ENCODE data around the gene PKN1.
A peak's percentile ranks its signal among the peaks of the same experiment; 100 is the strongest.

PKN1 gene

GRCh38 chr19:14515501-14516047, 82.5 kb downstream of the PKN1 start:
- Histone ChIP-seq H3K4me1 (ENCODE audit: control insufficient read depth in 2 of 2, insufficient read depth in 1 of 2, low read depth in 1 of 2, low read length in 2 of 2) (peaks cover 10 to 13% of the 10 kb centered on the region in 2 donors), H3K23ac (ENCODE audit: low read depth, low read length, poor library complexity) (no peak overlapping the region), H4K91ac (ENCODE audit: low read depth, low read length, poor library complexity) (no peak overlapping the region), H2BK15ac (ENCODE audit: low read length) (no peak overlapping the region), H3K18ac (ENCODE audit: low read length) (no peak overlapping the region), H3K4ac (ENCODE audit: low read length) (no peak overlapping the region), H3K4me2 (ENCODE audit: insufficient read depth, low read length, poor library complexity, severe bottlenecking) (no peak overlapping the region), H3K79me1 (ENCODE audit: low read depth, low read length) (peaks cover 5% of the 10 kb centered on the region), H3K9me3 (replicated peaks in 1 of 2; ENCODE audit: control insufficient read depth in 2 of 2, insufficient read depth in 1 of 2, low read depth in 1 of 2, low read length in 2 of 2) (no peaks in the 10 kb centered on the region), H3K36me3 (replicated peaks in 1 of 2; ENCODE audit: control insufficient read depth in 2 of 2, insufficient read depth in 2 of 2, low read length in 2 of 2) (peaks cover 22 to 46% of the 10 kb centered on the region in 2 donors), H3K27me3 (ENCODE audit: control insufficient read depth in 3 of 3, insufficient read depth in 3 of 3, low read depth in 1 of 3, low read length in 3 of 3) (no peaks in the 10 kb centered on the region), H2BK12ac (ENCODE audit: low read length) (no peak overlapping the region), H2AK5ac (ENCODE audit: low read depth, low read length) (no peak overlapping the region), H3K14ac (ENCODE audit: low read length) (no peak overlapping the region), H3K4me3 (ENCODE audit: low read length in 2 of 2) (peak overlapping the region in 1 of 2 donors; percentile 98), H2BK120ac (ENCODE audit: low read depth, low read length) (no peak overlapping the region), H4K8ac (ENCODE audit: low read depth, low read length) (no peak overlapping the region), H2BK5ac (ENCODE audit: low read length) (no peak overlapping the region), H2AFZ (ENCODE audit: low read length) (no peak overlapping the region), H3K9ac (ENCODE audit: low read depth, low read length, poor library complexity) (no peak overlapping the region), H3K27ac (replicated peaks; ENCODE audit: low read length) (no peak overlapping the region)
- DNase-seq (ENCODE audit: low spot score), result no peak
- WGBS, 2 donors (ENCODE audit: extremely low coverage in 2 of 2, insufficient read length in 2 of 2, insufficient replicate concordance in 1 of 2), result no CpG with 5 or more reads among the region's 8 CpGs

DNA sequence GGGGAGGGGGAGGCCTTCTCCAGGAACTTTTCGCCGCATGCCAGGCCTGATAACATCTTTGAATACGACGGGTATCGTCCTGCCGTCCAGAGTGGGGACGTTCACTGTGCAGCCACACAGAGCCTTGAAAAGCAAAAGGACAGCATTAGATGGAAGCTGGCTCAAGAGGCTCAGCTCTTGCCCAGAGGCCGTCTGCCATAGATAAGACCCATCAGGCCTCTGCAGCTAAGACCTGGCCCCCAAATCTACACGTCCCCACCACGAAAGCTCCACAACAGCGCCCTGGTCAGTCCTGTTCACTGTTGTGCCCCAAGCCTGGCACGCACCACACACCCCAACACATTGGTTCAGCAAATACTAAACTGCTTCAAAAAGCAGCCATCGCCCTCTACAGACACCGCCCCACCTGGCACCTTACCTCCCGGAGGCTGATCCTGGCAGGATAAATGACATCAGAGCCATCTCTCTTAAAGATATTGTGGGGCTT, 83.0 kb downstream of the PKN1 start:
- no CpG with 5 or more reads among the region's 15 CpGs for WGBS, 2 donors (ENCODE audit: extremely low coverage in 2 of 2, insufficient read length in 2 of 2, insufficient replicate concordance in 1 of 2)
- H3K9ac ChIP-seq (ENCODE audit: low read depth, low read length, poor library complexity), result peak overlapping the region; percentile 24
- peaks cover 5% of the 10 kb centered on the region for H3K79me1 ChIP-seq (ENCODE audit: low read depth, low read length)
- H3K4me3 ChIP-seq (ENCODE audit: low read length in 2 of 2), result peak overlapping the region; percentile 11 to 98
- H3K4ac ChIP-seq (ENCODE audit: low read length), result no peak overlapping the region
- H3K36me3 ChIP-seq (replicated peaks in 1 of 2; ENCODE audit: control insufficient read depth in 2 of 2, insufficient read depth in 2 of 2, low read length in 2 of 2), result peaks cover 22 to 46% of the 10 kb centered on the region in 2 donors
- no peak overlapping the region for H2AFZ ChIP-seq (ENCODE audit: low read length)
- no peak overlapping the region for H3K4me2 ChIP-seq (ENCODE audit: insufficient read depth, low read length, poor library complexity, severe bottlenecking)
- no peak overlapping the region for H3K27ac ChIP-seq (replicated peaks; ENCODE audit: low read length)
- no peak overlapping the region for H4K8ac ChIP-seq (ENCODE audit: low read depth, low read length)
- no peaks in the 10 kb centered on the region for H3K9me3 ChIP-seq (replicated peaks in 1 of 2; ENCODE audit: control insufficient read depth in 2 of 2, insufficient read depth in 1 of 2, low read depth in 1 of 2, low read length in 2 of 2)
- H2BK5ac ChIP-seq (ENCODE audit: low read length), result no peak overlapping the region
- no peak overlapping the region for H3K23ac ChIP-seq (ENCODE audit: low read depth, low read length, poor library complexity)
- H2AK5ac ChIP-seq (ENCODE audit: low read depth, low read length), result no peak overlapping the region
- no peak overlapping the region for H2BK15ac ChIP-seq (ENCODE audit: low read length)
- no peak for DNase-seq (ENCODE audit: low spot score)
- H2BK12ac ChIP-seq (ENCODE audit: low read length), result no peak overlapping the region
- H3K18ac ChIP-seq (ENCODE audit: low read length), result no peak overlapping the region
- no peaks in the 10 kb centered on the region for H3K27me3 ChIP-seq (ENCODE audit: control insufficient read depth in 3 of 3, insufficient read depth in 3 of 3, low read depth in 1 of 3, low read length in 3 of 3)
- H3K4me1 ChIP-seq (ENCODE audit: control insufficient read depth in 2 of 2, insufficient read depth in 1 of 2, low read depth in 1 of 2, low read length in 2 of 2), result peaks cover 10 to 13% of the 10 kb centered on the region in 2 donors
- no peak overlapping the region for H4K91ac ChIP-seq (ENCODE audit: low read depth, low read length, poor library complexity)
- no peak overlapping the region for H3K14ac ChIP-seq (ENCODE audit: low read length)
- no peak overlapping the region for H2BK120ac ChIP-seq (ENCODE audit: low read depth, low read length)

DNA sequence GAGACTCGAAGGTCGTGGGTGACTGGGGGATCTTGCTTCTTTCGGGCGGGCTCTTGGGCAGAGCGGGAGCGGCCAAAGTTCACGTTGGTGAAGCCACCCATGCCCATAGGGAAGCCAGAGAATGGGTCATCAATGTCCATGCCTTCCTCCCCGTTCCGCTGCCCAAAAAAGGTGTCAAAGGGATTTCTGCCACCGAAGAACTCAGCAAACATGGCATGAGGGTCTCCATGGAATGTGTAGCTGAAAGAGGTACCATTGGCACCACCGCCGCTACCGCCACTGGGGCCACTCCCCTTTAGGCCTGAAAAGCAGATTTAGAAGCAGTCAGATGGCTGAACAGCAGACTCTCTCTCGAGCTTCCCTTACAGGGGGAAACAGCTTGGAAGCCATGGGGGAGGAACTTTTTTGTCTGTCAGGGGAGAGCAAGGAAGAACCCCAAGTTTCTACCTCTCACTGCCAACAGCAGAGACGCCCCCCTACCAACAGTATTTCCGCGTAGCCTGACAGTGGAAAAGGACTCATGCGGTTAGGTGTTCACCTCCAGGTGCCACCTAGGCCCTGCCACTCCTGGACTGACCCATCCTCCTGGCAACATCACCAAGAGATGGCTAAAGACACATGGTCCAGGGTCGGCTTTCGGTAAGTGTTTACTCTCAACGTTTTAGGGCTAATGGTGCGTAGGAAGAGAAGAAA, 83.8 kb downstream of the PKN1 start:
- Histone ChIP-seq H3K4me1 (ENCODE audit: control insufficient read depth in 2 of 2, insufficient read depth in 1 of 2, low read depth in 1 of 2, low read length in 2 of 2) (peaks cover 10 to 13% of the 10 kb centered on the region in 2 donors), H3K79me1 (ENCODE audit: low read depth, low read length) (peaks cover 5% of the 10 kb centered on the region), H2AK5ac (ENCODE audit: low read depth, low read length) (no peak overlapping the region), H3K4me2 (ENCODE audit: insufficient read depth, low read length, poor library complexity, severe bottlenecking) (peak overlapping the region; percentile 64), H3K36me3 (replicated peaks in 1 of 2; ENCODE audit: control insufficient read depth in 2 of 2, insufficient read depth in 2 of 2, low read length in 2 of 2) (peaks cover 22 to 46% of the 10 kb centered on the region in 2 donors), H3K4me3 (ENCODE audit: low read length in 2 of 2) (peak overlapping the region; percentile 87 to 98), H3K9me3 (replicated peaks in 1 of 2; ENCODE audit: control insufficient read depth in 2 of 2, insufficient read depth in 1 of 2, low read depth in 1 of 2, low read length in 2 of 2) (no peaks in the 10 kb centered on the region), H3K18ac (ENCODE audit: low read length) (no peak overlapping the region), H3K27ac (replicated peaks; ENCODE audit: low read length) (no peak overlapping the region), H2BK12ac (ENCODE audit: low read length) (no peak overlapping the region), H3K9ac (ENCODE audit: low read depth, low read length, poor library complexity) (no peak overlapping the region), H2AFZ (ENCODE audit: low read length) (no peak overlapping the region), H2BK15ac (ENCODE audit: low read length) (no peak overlapping the region), H3K23ac (ENCODE audit: low read depth, low read length, poor library complexity) (no peak overlapping the region), H2BK120ac (ENCODE audit: low read depth, low read length) (no peak overlapping the region), H3K14ac (ENCODE audit: low read length) (no peak overlapping the region), H3K4ac (ENCODE audit: low read length) (no peak overlapping the region), H3K27me3 (ENCODE audit: control insufficient read depth in 3 of 3, insufficient read depth in 3 of 3, low read depth in 1 of 3, low read length in 3 of 3) (no peaks in the 10 kb centered on the region), H2BK5ac (ENCODE audit: low read length) (no peak overlapping the region), H4K8ac (ENCODE audit: low read depth, low read length) (no peak overlapping the region), H4K91ac (ENCODE audit: low read depth, low read length, poor library complexity) (no peak overlapping the region)
- DNase-seq (ENCODE audit: low spot score), result no peak
- WGBS, 2 donors (ENCODE audit: extremely low coverage in 2 of 2, insufficient read length in 2 of 2, insufficient replicate concordance in 1 of 2), result no CpG with 5 or more reads among the region's 22 CpGs

DNA sequence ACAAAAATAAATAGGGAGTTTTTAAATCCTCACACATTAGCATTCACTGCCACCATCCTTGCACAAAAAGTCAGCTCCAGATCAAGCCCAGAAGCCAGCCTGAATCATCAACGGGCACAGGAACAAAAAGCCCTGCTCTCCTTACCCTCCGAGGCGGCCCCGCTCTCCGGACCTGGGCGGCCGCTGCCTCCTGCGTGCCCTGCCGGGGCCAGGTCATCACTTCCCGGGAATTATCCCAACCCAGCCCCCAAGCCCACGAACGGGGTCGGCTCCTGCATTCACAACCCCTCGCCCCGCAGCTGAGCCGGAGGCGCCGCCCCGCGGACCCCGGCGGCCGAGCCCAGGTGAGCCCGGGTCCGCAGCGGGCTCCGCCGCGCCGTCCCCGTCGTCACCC, 84.3 kb downstream of the PKN1 start:
- peak overlapping the region; percentile 100 for H3K23ac ChIP-seq (ENCODE audit: low read depth, low read length, poor library complexity)
- H3K9me3 ChIP-seq (replicated peaks in 1 of 2; ENCODE audit: control insufficient read depth in 2 of 2, insufficient read depth in 1 of 2, low read depth in 1 of 2, low read length in 2 of 2), result no peaks in the 10 kb centered on the region
- peak overlapping the region; percentile 97 for H3K9ac ChIP-seq (ENCODE audit: low read depth, low read length, poor library complexity)
- peak overlapping the region; percentile 87 to 98 for H3K4me3 ChIP-seq (ENCODE audit: low read length in 2 of 2)
- no peak overlapping the region for H2BK12ac ChIP-seq (ENCODE audit: low read length)
- H2BK5ac ChIP-seq (ENCODE audit: low read length), result peak overlapping the region; percentile 67
- H2BK120ac ChIP-seq (ENCODE audit: low read depth, low read length), result no peak overlapping the region
- peaks cover 5% of the 10 kb centered on the region for H3K79me1 ChIP-seq (ENCODE audit: low read depth, low read length)
- no peak overlapping the region for H3K27ac ChIP-seq (replicated peaks; ENCODE audit: low read length)
- no peak overlapping the region for H2BK15ac ChIP-seq (ENCODE audit: low read length)
- no peak overlapping the region for H4K91ac ChIP-seq (ENCODE audit: low read depth, low read length, poor library complexity)
- peaks cover 10 to 13% of the 10 kb centered on the region in 2 donors for H3K4me1 ChIP-seq (ENCODE audit: control insufficient read depth in 2 of 2, insufficient read depth in 1 of 2, low read depth in 1 of 2, low read length in 2 of 2)
- DNase-seq (ENCODE audit: low spot score), result no peak
- H4K8ac ChIP-seq (ENCODE audit: low read depth, low read length), result no peak overlapping the region
- H3K27me3 ChIP-seq (ENCODE audit: control insufficient read depth in 3 of 3, insufficient read depth in 3 of 3, low read depth in 1 of 3, low read length in 3 of 3), result no peaks in the 10 kb centered on the region
- WGBS, 2 donors (ENCODE audit: extremely low coverage in 2 of 2, insufficient read length in 2 of 2, insufficient replicate concordance in 1 of 2), result no CpG with 5 or more reads among the region's 32 CpGs
- H2AFZ ChIP-seq (ENCODE audit: low read length), result peak overlapping the region; percentile 83
- H3K36me3 ChIP-seq (replicated peaks in 1 of 2; ENCODE audit: control insufficient read depth in 2 of 2, insufficient read depth in 2 of 2, low read length in 2 of 2), result peaks cover 22 to 46% of the 10 kb centered on the region in 2 donors
- peak overlapping the region; percentile 95 for H2AK5ac ChIP-seq (ENCODE audit: low read depth, low read length)
- peak overlapping the region; percentile 98 for H3K18ac ChIP-seq (ENCODE audit: low read length)
- no peak overlapping the region for H3K14ac ChIP-seq (ENCODE audit: low read length)
- H3K4me2 ChIP-seq (ENCODE audit: insufficient read depth, low read length, poor library complexity, severe bottlenecking), result peak overlapping the region; percentile 64
- no peak overlapping the region for H3K4ac ChIP-seq (ENCODE audit: low read length)
